Measurements from ENCODE around the gene MYH13.

The MYH13 gene

GRCh38 chr17:10251212-10251948 is 121.4 kb downstream of the MYH13 start:
- no peak overlapping the region for H3K4me3 ChIP-seq (ENCODE audit: low read depth, low read length)
- TF ChIP-seq, protein P1, sequence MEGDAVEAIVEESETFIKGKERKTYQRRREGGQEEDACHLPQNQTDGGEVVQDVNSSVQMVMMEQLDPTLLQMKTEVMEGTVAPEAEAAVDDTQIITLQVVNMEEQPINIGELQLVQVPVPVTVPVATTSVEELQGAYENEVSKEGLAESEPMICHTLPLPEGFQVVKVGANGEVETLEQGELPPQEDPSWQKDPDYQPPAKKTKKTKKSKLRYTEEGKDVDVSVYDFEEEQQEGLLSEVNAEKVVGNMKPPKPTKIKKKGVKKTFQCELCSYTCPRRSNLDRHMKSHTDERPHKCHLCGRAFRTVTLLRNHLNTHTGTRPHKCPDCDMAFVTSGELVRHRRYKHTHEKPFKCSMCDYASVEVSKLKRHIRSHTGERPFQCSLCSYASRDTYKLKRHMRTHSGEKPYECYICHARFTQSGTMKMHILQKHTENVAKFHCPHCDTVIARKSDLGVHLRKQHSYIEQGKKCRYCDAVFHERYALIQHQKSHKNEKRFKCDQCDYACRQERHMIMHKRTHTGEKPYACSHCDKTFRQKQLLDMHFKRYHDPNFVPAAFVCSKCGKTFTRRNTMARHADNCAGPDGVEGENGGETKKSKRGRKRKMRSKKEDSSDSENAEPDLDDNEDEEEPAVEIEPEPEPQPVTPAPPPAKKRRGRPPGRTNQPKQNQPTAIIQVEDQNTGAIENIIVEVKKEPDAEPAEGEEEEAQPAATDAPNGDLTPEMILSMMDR (IDR thresholded peaks at IDR 0.05; ENCODE audit: low read depth, low read length), result no peak
- in situ Hi-C loops (cut with HindIII; ENCODE audit: low sequenced_read_pairs), result no loop called here
- DNase-seq (ENCODE audit: low read depth, low spot score), result no peak

Measured in astrocyte of the spinal cord (primary cell).